Uterus (tissue), 4 donors: ENCODE measurements around the gene OST4. TPM values are rescaled to one million over a fixed set of nuclear protein-coding genes. Genes with fewer than 3 reads are reported as not detected.

Source experiments
- DNase-seq, 2 donors: peaks; one replicate each; pipeline ENCODE4 v3.0.0-alpha.2; 2019 to 2020
- H3K27ac ChIP-seq, 2 donors: fragments of 200-600 bp; sonication (generic); 1 replicate in 1 of 2; 2 replicates in 1 of 2; pipeline ENCODE4 v1.5.1; 2016 to 2018
- H3K27me3 ChIP-seq, 2 donors: fragments of 200-600 bp; sonication (generic); one replicate each; pipeline ENCODE4 v1.5.1; 2018 to 2019; ENCODE audit warnings: control low read depth in 1 of 2
- H3K36me3 ChIP-seq, 2 donors: fragments of 200-600 bp; sonication (generic); one replicate each; pipeline ENCODE4 v1.5.1; 2019; ENCODE audit warnings: control low read depth in 1 of 2
- H3K4me1 ChIP-seq, 2 donors: fragments of 200-600 bp; sonication (generic); one replicate each; pipeline ENCODE4 v1.5.1; 2018 to 2019; ENCODE audit warnings: control low read depth in 1 of 2
- H3K4me3 ChIP-seq, 2 donors: fragments of 200-600 bp; sonication (generic); 1 replicate in 1 of 2; 2 replicates in 1 of 2; pipeline ENCODE4 v1.5.1; 2018 to 2019; ENCODE audit warnings: mild to moderate bottlenecking in 1 of 2
- H3K9me3 ChIP-seq, 2 donors: fragments of 200-600 bp; sonication (generic); one replicate each; pipeline ENCODE4 v1.5.1; 2019; ENCODE audit warnings: control low read depth in 1 of 2
- CTCF ChIP-seq, 4 experiments: fragments of 200-600 bp in 2 of 4; fragments of 450-650 bp in 2 of 4; sonication (generic) in 2 of 4; IDR thresholded peaks; one replicate each; pipeline ENCODE4 v1.5.1; 2016 to 2019; ENCODE audit warnings: antibody characterized with exemption in 4 of 4, mild to moderate bottlenecking in 2 of 4, moderate library complexity in 1 of 4
- POLR2A ChIP-seq, 2 donors: fragments of 450-650 bp; IDR thresholded peaks; one replicate each; pipeline ENCODE4 v1.6.1; 2016; ENCODE audit warnings: antibody characterized with exemption in 2 of 2, mild to moderate bottlenecking in 1 of 2, moderate library complexity in 1 of 2
- intact Hi-C: fragments of 100-400 bp; cut with DNase I; formaldehyde crosslinking; loops from one replicate; pipeline ENCODE4 v1.15.1; 2023; ENCODE audit warnings: low total_unique reads
- total RNA-seq, 4 donors: library from RNA; depleted of rRNA in 3 of 4; stranded (reverse); fragments of >200 nt in 3 of 4; gene quantifications; one replicate each; pipeline versions ENCODE4 v1.1.0 to v1.2.4, GENCODE V29; 2014 to 2023
- donor health status: DM: yes; HTN: yes; CAD: no.

The OST4 gene
- total RNA-seq, 4 donors from 2014 or later, result 76.3 to 387 (median 237) TPM

DNA sequence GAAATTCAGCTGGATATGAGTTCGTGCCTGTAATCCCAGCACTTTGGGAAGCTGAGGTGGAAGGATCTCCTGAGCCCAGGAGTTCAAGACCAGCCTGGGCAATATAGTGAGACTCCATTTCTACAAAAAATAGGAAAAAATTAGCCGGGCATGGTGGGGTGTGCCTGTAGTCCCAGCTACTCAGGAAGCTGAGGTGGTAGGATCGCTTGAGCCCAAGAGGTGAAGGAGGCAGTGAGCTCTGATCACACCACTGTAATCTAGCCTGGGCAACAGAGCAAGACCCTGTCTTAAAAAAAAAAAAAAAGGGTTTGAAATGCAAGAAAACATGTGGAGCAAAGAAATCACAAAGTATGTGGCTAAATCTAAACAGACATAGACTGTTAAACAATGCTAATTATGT lies 37.6 kb upstream of the OST4 start:
- TF ChIP-seq CTCF (IDR thresholded peaks at IDR 0.05), result no peak
- TF ChIP-seq POLR2A (IDR thresholded peaks at IDR 0.05), result no peak

DNA sequence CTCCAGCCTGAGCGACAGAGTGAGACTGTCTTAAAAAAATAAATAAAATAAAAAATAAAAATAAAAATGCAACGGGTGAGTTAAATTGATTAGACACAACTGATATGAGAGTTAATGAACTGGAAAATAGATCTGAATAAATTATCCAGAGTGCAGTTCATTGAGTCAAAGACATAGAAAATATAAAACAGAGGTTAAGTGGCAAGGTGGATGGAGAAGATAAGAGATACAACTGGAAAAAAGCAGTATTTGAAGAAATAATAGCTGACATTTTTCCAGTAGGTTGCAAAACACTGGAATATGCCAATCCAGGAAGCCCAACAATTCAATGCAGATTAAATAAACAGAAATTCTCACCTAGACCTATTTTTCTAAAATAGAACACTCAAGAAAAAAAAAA lies 36.8 kb upstream of the OST4 start:
- Histone ChIP-seq H3K4me3 (no peak overlapping the region), H3K36me3 (no peaks in the 10 kb centered on the region), H3K27ac (no peak overlapping the region), H3K27me3 (no peaks in the 10 kb centered on the region), H3K9me3 (no peaks in the 10 kb centered on the region), H3K4me1 (no peaks in the 10 kb centered on the region)
- no peak for TF ChIP-seq POLR2A (IDR thresholded peaks at IDR 0.05)
- TF ChIP-seq CTCF (IDR thresholded peaks at IDR 0.05), result no peak
- DNase-seq, result no peak
- intact Hi-C loops, result loop anchor here (10.0 kb wide), 1 partner anchor 177 kb away; the partner anchor contains the start of gene TRIM54

More for the DNA sequence above, 37.6 kb upstream of the OST4 start:
- DNase-seq, result no peak
- intact Hi-C loops, result loop anchor here (10.0 kb wide), 1 partner anchor 176 kb away; the partner anchor contains the start of gene TRIM54
- Histone ChIP-seq H3K4me3 (no peak overlapping the region), H3K4me1 (no peaks in the 10 kb centered on the region), H3K9me3 (no peaks in the 10 kb centered on the region), H3K27ac (no peak overlapping the region), H3K27me3 (no peaks in the 10 kb centered on the region), H3K36me3 (no peaks in the 10 kb centered on the region)

DNA sequence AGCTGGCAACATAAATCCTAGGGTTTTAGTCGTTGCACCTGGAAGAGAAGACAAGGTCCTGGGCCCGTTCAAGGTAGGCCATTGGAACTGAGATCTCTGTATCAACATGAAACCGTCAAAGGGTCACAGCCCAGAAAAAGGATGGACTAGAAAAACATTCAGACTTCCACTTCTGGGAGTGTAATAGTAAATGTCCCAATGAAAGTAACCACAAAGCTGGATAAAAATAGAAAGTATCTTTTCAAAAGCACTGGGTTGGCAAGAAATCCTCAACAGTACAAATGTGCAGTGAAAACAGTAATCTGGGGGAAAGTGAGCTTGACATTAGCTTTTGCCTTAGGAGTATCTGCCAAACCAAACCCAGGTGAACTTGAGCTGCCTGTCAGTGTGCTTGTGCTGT lies 34.5 kb upstream of the OST4 start:
- H3K27ac ChIP-seq, result no peak overlapping the region
- intact Hi-C loops, result loop anchor here (10.0 kb wide), 1 partner anchor 179 kb away; the partner anchor contains the start of gene TRIM54

GRCh38 chr2:27102329-27102728 lies 30.9 kb upstream of the OST4 start:
- Histone ChIP-seq H3K27me3 (no peaks in the 10 kb centered on the region), H3K27ac (no peak overlapping the region), H3K4me1 (no peaks in the 10 kb centered on the region), H3K9me3 (no peaks in the 10 kb centered on the region), H3K4me3 (no peak overlapping the region), H3K36me3 (no peaks in the 10 kb centered on the region)
- TF ChIP-seq POLR2A (IDR thresholded peaks at IDR 0.05), result no peak
- TF ChIP-seq CTCF (IDR thresholded peaks at IDR 0.05), result no peak
- intact Hi-C loops, result loop anchor here (10.0 kb wide), 1 partner anchor 182 kb away; the partner anchor contains the start of gene TRIM54
- no peak for DNase-seq

More for the DNA sequence above, 34.5 kb upstream of the OST4 start:
- H3K27me3 ChIP-seq, result no peaks in the 10 kb centered on the region
- no peaks in the 10 kb centered on the region for H3K36me3 ChIP-seq
- no peak for DNase-seq
- no peaks in the 10 kb centered on the region for H3K9me3 ChIP-seq
- TF ChIP-seq CTCF (IDR thresholded peaks at IDR 0.05) (no peak), POLR2A (IDR thresholded peaks at IDR 0.05) (no peak)
- H3K4me1 ChIP-seq, result no peaks in the 10 kb centered on the region
- no peak overlapping the region for H3K4me3 ChIP-seq

DNA sequence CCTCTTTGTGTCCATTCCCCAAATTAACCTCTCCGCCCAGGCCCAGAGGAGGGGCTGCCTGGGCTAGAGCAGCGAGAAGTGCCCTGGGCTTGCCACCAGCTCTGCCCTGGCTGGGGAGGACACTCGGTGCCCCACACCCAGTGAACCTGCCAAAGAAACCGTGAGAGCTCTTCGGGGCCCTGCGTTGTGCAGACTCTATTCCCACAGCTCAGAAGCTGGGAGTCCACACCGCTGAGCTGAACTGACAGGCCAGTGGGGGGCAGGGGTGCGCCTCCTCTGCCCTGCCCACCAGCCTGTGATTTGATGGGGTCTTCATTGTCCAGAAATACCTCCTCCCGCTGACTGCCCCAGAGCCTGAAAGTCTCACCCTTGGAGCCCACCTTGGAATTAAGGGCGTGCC lies 28.6 kb upstream of the OST4 start:
- intact Hi-C loops, result loop anchor here (10.0 kb wide), 1 partner anchor 185 kb away; the partner anchor contains the start of gene TRIM54
- Histone ChIP-seq H3K9me3 (no peaks in the 10 kb centered on the region), H3K4me3 (no peak overlapping the region), H3K4me1 (no peaks in the 10 kb centered on the region), H3K27ac (no peak overlapping the region), H3K36me3 (no peaks in the 10 kb centered on the region), H3K27me3 (no peaks in the 10 kb centered on the region)
- no peak for DNase-seq
- no peak for TF ChIP-seq CTCF (IDR thresholded peaks at IDR 0.05)
- no peak for TF ChIP-seq POLR2A (IDR thresholded peaks at IDR 0.05)
